ENCODE data around the gene ZFAND6.
"Not testable (repeated sequence)": the region's sequence is repeated elsewhere in the genome, so short reads cannot be mapped to it uniquely, and the experiment has no call there.

The ZFAND6 gene

DNA sequence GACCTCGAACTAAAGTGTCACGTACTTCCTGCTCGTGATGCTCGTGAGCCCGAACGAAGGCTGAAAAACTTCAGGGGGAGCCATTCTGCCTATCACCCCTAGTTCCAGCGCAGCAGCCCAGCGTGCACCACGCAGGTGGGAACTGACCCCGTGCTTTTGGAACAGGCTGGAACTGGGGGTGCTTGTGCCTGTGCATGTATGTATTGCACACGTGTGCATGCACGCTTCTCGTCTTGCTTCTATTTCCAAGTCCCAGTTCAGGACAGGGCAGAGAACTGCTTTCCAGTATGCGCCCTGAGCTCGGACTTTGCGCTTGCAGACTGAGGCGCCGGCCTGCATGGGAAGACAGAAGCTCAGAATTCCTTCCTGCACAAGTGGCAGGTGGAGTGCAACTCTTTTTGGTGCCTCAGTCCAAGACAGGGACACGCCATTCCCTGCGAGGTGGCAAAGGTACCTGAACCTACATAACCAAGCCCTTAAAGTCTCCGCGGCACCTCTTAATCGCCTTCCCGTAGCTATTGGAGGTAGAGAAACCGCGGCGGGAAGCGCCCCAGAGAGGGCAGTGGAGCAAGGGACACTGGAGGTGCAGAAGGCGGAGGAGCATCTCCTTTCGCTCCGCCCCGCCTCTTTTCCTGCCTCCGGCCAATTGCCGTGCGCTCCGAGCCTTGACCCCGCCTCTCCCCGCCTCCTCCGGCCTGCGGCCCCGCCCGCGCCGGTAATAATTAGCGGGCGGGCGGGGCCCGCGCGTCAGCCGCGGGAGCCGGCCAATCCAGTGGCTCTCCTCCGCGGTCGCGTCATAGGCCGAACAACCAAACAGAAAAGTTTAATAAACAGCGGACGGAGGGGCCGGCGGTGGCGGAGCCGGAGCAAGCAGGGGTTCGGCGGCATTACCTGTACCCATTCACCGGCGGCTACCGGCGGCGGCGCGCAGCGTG is at the start of gene ZFAND6:
TSS of gene ZFAND6 (plus strand) at position 826 of the 935 bp plus-strand sequence. CDS start 60,669 bp downstream, outside the sequence.
- DNase-seq, result peak; percentile 94

- peak; percentile 60 for DNase-seq
Observed at GRCh38 chr15:80010131-80010673, 49.3 kb upstream of the ZFAND6 start.

- not testable (repeated sequence) for DNase-seq
Observed at GRCh38 chr15:80011041-80011523, 48.4 kb upstream of the ZFAND6 start.

DNA sequence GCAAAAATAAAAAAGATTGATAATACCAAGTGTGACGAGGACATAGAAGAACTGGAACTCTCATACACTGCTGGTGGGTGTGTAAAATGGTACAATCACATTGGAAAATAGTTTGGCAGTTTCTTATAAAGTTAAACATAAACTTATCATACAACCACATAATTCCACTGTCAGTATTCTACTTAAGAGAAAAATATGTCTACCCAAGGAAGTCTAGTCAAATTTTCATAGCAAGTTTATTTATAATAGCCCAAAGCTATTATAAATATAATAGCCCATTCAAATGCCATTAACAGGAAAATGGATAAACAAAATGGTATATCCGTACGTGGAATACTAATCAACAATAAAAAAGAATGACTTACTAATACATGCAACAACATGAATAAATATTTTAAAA is 47.9 kb upstream of the ZFAND6 start:
- no peak for DNase-seq

GRCh38 chr15:80012060-80012726 is 47.3 kb upstream of the ZFAND6 start:
- no peak for DNase-seq

GRCh38 chr15:80014186-80014585 is 45.3 kb upstream of the ZFAND6 start:
- DNase-seq, result not testable (repeated sequence)

GRCh38 chr15:80015156-80015555 is 44.3 kb upstream of the ZFAND6 start:
- DNase-seq, result no peak

DNA sequence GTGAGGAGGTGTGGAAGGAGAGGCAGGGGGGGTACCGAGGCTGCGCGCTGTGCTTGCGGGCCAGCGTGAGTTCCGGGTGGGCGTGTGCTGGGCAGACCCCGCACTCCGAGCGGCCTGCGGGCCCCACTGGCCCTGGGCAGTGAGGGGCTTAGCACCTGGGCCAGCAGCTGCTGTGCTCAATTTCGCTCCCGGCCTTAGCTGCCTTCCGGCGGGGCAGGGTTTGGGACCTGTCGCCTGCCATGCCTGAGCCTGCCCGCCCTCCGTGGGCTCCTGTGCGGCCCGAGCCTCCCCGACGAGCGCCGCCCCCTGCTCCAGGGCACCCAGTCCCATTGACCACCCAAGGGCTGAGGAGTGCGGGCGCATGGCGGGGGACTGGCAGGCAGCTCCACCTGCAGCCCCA is 43.0 kb upstream of the ZFAND6 start:
- DNase-seq, result not testable (repeated sequence)

- DNase-seq, result not testable (repeated sequence)
Observed at GRCh38 chr15:80017139-80017538, 42.3 kb upstream of the ZFAND6 start.

- no peak for DNase-seq
Observed at GRCh38 chr15:80019168-80019745, 40.2 kb upstream of the ZFAND6 start.

GRCh38 chr15:80020149-80020548 is 39.3 kb upstream of the ZFAND6 start:
- DNase-seq, result not testable (repeated sequence)

DNA sequence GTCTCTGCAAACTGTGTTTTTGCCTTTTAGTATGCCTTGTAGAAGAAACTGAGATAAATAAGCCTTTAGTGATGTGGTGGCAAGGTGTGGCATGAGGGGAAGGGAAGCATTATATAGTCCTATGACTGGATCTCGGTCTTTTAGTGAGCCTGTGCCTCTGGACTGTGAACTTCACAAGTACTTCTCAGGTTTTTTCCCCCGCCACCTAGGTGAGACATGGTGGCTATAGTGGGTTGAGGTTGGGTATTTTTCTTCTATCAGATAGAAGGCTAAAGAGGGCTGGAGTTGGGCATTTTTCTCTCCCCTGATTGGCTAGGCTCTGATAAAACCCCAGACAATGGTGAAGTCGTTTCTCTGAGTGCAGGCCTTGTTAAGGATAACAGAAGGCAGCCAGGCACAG is 38.7 kb upstream of the ZFAND6 start:
- no peak for DNase-seq

GRCh38 chr15:80026310-80026709 is 33.2 kb upstream of the ZFAND6 start:
- DNase-seq, result peak; percentile 5

- peak; percentile 1 for DNase-seq
Observed at GRCh38 chr15:80026754-80027153, 32.7 kb upstream of the ZFAND6 start.

GRCh38 chr15:80028937-80029336 is 30.5 kb upstream of the ZFAND6 start:
- no peak for DNase-seq

GRCh38 chr15:80031841-80032240 is 27.6 kb upstream of the ZFAND6 start:
- peak; percentile 65 for DNase-seq

DNA sequence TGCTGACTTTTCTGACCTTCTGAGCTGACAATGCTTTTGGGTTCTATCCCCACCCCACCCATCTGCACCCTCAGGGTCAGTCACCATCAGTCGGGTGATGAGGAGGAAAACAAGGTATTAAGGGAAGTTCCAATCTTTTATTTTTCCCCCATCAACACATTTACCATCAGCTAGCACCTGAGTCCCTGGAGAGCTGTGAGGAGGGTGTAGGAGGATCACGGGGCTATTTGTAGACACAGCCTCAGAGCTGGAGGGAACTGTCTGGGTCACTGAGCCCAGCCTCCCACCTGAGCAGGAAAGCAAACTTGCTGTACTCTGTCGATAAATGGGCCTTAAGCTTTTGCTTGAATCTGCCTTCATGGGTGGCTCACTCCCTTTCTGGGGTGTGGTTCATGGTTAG is 24.8 kb upstream of the ZFAND6 start:
- DNase-seq, result no peak

DNA sequence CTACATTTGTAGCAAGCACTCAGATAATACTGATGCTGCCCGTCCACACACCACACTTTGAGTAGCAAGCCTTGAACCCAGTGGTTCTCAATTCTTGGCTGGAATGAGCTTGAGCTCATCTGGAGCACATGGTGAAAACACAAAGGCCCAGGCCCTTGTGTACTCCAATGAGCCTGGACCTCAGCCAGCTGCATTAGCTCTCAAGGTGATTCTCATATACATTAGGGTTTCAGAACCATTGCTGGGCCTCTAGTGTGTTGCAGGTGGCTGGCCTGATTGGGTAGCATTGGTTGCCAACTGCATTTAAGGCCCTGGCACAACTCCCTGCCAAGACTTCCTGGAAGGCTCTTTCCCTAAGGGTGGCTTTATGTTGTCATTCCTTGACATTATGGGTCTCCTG is 23.4 kb upstream of the ZFAND6 start:
- peak; percentile 37 for DNase-seq

- DNase-seq, result no peak
Observed at GRCh38 chr15:80041494-80042253, 17.8 kb upstream of the ZFAND6 start.

DNA sequence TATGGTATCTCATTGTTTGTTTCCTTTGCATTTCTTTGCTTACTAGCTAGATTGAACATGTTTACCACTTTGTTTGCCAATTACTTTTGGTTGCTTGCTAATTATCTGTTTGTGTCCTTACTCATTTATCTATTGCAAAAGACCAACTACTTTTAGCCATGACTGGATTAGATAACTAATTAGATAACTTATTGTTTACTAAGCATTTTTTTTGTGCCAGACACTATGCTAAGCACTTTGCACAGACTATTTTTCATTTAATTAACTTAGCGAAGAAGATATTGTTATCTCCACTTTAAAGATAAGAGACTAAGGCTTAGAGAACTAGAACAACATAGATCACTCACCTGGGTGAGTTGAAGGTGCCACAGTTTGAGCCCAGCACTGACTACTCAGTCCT is 16.9 kb upstream of the ZFAND6 start:
- no peak for DNase-seq

DNA sequence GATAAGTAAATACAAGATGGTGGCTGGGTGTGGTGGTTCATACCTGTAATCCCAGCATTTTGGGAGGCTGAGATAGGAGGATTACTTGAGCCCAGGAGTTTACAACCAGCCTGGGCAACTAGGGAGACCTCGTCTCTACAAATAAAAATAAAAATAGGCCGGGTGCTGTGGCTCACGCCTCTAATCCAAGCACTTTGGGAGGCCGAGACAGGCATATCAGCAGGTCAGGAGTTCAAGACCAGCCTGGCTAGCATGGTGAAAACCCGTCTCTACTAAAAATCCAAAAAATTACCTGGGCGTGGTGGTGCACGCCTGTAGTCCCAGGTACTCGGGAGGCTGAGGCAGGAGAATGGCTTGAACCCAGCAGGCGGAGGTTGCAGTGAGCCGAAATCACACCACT is 14.3 kb upstream of the ZFAND6 start:
- DNase-seq, result not testable (repeated sequence)

- no peak for DNase-seq
Observed at GRCh38 chr15:80049046-80049445, 10.4 kb upstream of the ZFAND6 start.
